ENCODE data around the gene TBC1D2B.

The TBC1D2B gene

GRCh38 chr15:78077053-78077870, at the start of gene TBC1D2B:
Gene TBC1D2B (minus strand): TSS chr15:78077711. CDS start chr15:78077652, 59 bp downstream.
- H2AFZ ChIP-seq, result peak within 1 kb of the TSS; percentile 80
- H3K4me2 ChIP-seq (ENCODE audit: low read length), result peak within 1 kb of the TSS; percentile 81
- H3K4me1 ChIP-seq, result peaks cover 5% of the 10 kb centered on the region
- TF ChIP-seq, protein P1, sequence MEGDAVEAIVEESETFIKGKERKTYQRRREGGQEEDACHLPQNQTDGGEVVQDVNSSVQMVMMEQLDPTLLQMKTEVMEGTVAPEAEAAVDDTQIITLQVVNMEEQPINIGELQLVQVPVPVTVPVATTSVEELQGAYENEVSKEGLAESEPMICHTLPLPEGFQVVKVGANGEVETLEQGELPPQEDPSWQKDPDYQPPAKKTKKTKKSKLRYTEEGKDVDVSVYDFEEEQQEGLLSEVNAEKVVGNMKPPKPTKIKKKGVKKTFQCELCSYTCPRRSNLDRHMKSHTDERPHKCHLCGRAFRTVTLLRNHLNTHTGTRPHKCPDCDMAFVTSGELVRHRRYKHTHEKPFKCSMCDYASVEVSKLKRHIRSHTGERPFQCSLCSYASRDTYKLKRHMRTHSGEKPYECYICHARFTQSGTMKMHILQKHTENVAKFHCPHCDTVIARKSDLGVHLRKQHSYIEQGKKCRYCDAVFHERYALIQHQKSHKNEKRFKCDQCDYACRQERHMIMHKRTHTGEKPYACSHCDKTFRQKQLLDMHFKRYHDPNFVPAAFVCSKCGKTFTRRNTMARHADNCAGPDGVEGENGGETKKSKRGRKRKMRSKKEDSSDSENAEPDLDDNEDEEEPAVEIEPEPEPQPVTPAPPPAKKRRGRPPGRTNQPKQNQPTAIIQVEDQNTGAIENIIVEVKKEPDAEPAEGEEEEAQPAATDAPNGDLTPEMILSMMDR (IDR thresholded peaks at IDR 0.05), result no peak
- H3K4me3 ChIP-seq (ENCODE audit: low read depth, low read length), result peak within 1 kb of the TSS; percentile 60
- peaks cover 2% of the 10 kb centered on the region for H3K79me2 ChIP-seq
- H3K27me3 ChIP-seq (ENCODE audit: control insufficient read depth, insufficient read depth, low read length), result no peaks in the 10 kb centered on the region
- H3K9ac ChIP-seq, result no peak within 1 kb of the TSS
- H3K9me3 ChIP-seq (ENCODE audit: control insufficient read depth, low read length), result no peaks in the 10 kb centered on the region
- no peaks in the 10 kb centered on the region for H3K36me3 ChIP-seq (ENCODE audit: control insufficient read depth, insufficient read depth, low read length)
- H3K27ac ChIP-seq, result peak within 1 kb of the TSS; percentile 71

GRCh38 chr15:78125267-78125666, 47.8 kb upstream of the TBC1D2B start:
- Histone ChIP-seq H3K4me2 (ENCODE audit: low read length) (no peak overlapping the region), H3K9me3 (ENCODE audit: control insufficient read depth, low read length) (no peaks in the 10 kb centered on the region), H3K9ac (no peak overlapping the region), H2AFZ (no peak overlapping the region), H3K36me3 (ENCODE audit: control insufficient read depth, insufficient read depth, low read length) (no peaks in the 10 kb centered on the region), H3K4me1 (no peaks in the 10 kb centered on the region), H3K27me3 (ENCODE audit: control insufficient read depth, insufficient read depth, low read length) (no peaks in the 10 kb centered on the region), H3K27ac (no peak overlapping the region), H3K4me3 (ENCODE audit: low read depth, low read length) (no peak overlapping the region), H3K79me2 (no peaks in the 10 kb centered on the region)
- TF ChIP-seq, protein P1 (IDR thresholded peaks at IDR 0.05), result no peak

DNA sequence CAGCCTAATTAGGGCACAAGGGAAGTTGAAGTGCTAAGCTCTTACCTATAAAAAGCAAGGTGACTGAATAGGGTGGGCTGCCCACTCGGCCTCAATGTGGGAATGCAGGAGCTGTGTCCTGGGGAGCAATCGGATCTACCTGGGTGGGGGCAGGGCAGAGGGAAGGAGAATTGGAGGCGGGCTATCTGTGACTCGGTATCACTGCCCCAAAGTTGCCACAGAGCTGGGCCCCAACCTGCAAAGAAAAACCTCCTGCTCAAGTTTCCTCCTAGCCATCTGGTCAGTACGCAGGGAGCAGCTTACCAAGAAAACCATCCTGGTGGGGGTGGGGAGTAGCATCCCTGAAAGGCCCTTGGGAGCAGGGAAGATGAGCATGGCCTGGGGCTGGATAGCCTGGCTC, 43.0 kb upstream of the TBC1D2B start:
- TF ChIP-seq, protein P1 (IDR thresholded peaks at IDR 0.05), result no peak
- H3K4me1 ChIP-seq, result no peaks in the 10 kb centered on the region
- no peaks in the 10 kb centered on the region for H3K79me2 ChIP-seq
- H3K9me3 ChIP-seq (ENCODE audit: control insufficient read depth, low read length), result no peaks in the 10 kb centered on the region
- H3K9ac ChIP-seq, result no peak overlapping the region
- no peaks in the 10 kb centered on the region for H3K27me3 ChIP-seq (ENCODE audit: control insufficient read depth, insufficient read depth, low read length)
- H3K4me2 ChIP-seq (ENCODE audit: low read length), result no peak overlapping the region
- H2AFZ ChIP-seq, result no peak overlapping the region
- H3K27ac ChIP-seq, result no peak overlapping the region
- no peaks in the 10 kb centered on the region for H3K36me3 ChIP-seq (ENCODE audit: control insufficient read depth, insufficient read depth, low read length)
- H3K4me3 ChIP-seq (ENCODE audit: low read depth, low read length), result no peak overlapping the region

- no peaks in the 10 kb centered on the region for H3K79me2 ChIP-seq
- no peak overlapping the region for H3K4me3 ChIP-seq (ENCODE audit: low read depth, low read length)
- no peaks in the 10 kb centered on the region for H3K4me1 ChIP-seq
- no peaks in the 10 kb centered on the region for H3K36me3 ChIP-seq (ENCODE audit: control insufficient read depth, insufficient read depth, low read length)
- TF ChIP-seq, protein P1 (IDR thresholded peaks at IDR 0.05), result no peak
- no peaks in the 10 kb centered on the region for H3K9me3 ChIP-seq (ENCODE audit: control insufficient read depth, low read length)
- no peak overlapping the region for H3K4me2 ChIP-seq (ENCODE audit: low read length)
- H3K9ac ChIP-seq, result no peak overlapping the region
- no peak overlapping the region for H3K27ac ChIP-seq
- H3K27me3 ChIP-seq (ENCODE audit: control insufficient read depth, insufficient read depth, low read length), result no peaks in the 10 kb centered on the region
- H2AFZ ChIP-seq, result no peak overlapping the region
Measured at GRCh38 chr15:78112551-78112950, 35.0 kb upstream of the TBC1D2B start.

- no peaks in the 10 kb centered on the region for H3K27me3 ChIP-seq (ENCODE audit: control insufficient read depth, insufficient read depth, low read length)
- TF ChIP-seq, protein P1 (IDR thresholded peaks at IDR 0.05), result no peak
- no peaks in the 10 kb centered on the region for H3K36me3 ChIP-seq (ENCODE audit: control insufficient read depth, insufficient read depth, low read length)
- no peak overlapping the region for H3K27ac ChIP-seq
- H3K4me1 ChIP-seq, result no peaks in the 10 kb centered on the region
- H3K9ac ChIP-seq, result no peak overlapping the region
- H3K4me3 ChIP-seq (ENCODE audit: low read depth, low read length), result no peak overlapping the region
- H3K79me2 ChIP-seq, result no peaks in the 10 kb centered on the region
- H3K9me3 ChIP-seq (ENCODE audit: control insufficient read depth, low read length), result no peaks in the 10 kb centered on the region
- H3K4me2 ChIP-seq (ENCODE audit: low read length), result no peak overlapping the region
- H2AFZ ChIP-seq, result no peak overlapping the region
Measured at GRCh38 chr15:78111788-78112187, 34.3 kb upstream of the TBC1D2B start.
